ENCODE measurements around the gene PNP.

- TF ChIP-seq POLR2A (IDR thresholded peaks at IDR 0.05) = no peak
- no peak for TF ChIP-seq CTCF (IDR thresholded peaks at IDR 0.05)
These were observed 41.2 kb upstream of the PNP start for GRCh38 chr14:20428010-20428365.
